NT2/D1 (cell line): ENCODE results near the gene LZTR1.

Source experiments
- SUZ12 ChIP-seq: IDR thresholded peaks from 2 replicates; pipeline ENCODE4 v1.6.1; 2011; ENCODE audit not compliant: insufficient read length, insufficient read depth; ENCODE audit errors: extremely low read depth
- YY1 ChIP-seq: IDR thresholded peaks from 2 replicates; pipeline ENCODE4 v1.6.1; 2011; ENCODE audit not compliant: insufficient read length, insufficient read depth
- ZNF274 ChIP-seq: IDR thresholded peaks from 2 replicates; pipeline ENCODE4 v1.6.1; 2011; ENCODE audit warnings: mild to moderate bottlenecking, low read depth, low read length

- no peak for TF ChIP-seq YY1
- TF ChIP-seq SUZ12 = no peak
- no peak for TF ChIP-seq ZNF274
Measured at GRCh38 chr22:20989323-20990138, 7.4 kb downstream of the LZTR1 start.
